Pancreas (tissue), 10 donors: ENCODE data around the gene NR3C2. TPM values are rescaled to one million over a fixed set of nuclear protein-coding genes. Genes with fewer than 3 reads are reported as not detected.

Experiments
- ATAC-seq, 4 donors: fragments of 200-7000 bp; cut with Tn5 transposase; one replicate each; pipeline versions ENCODE4 v1.8.0 to v1.9.1; 2020; ENCODE audit warnings: mild to moderate bottlenecking in 4 of 4, moderate library complexity in 4 of 4
- DNase-seq, 6 donors: peaks; one replicate each; pipeline ENCODE4 v3.0.0-alpha.2; 2020
- FAIRE-seq: peaks from 2 replicates; lab custom pipeline; 2012; peaks lifted over from hg19 to GRCh38; lab: Jason Lieb, UNC
- H3K27ac ChIP-seq, 4 donors: fragments of 200-600 bp; sonication (generic); 1 replicate in 3 of 4; 2 replicates in 1 of 4; pipeline versions ENCODE4 v1.5.0 to v1.8.0; 2020
- H3K27me3 ChIP-seq, 4 donors: fragments of 200-600 bp; one replicate each; pipeline ENCODE4 v1.8.0; 2021
- H3K36me3 ChIP-seq, 3 donors: fragments of 200-600 bp; sonication (generic) in 1 of 3; one replicate each; pipeline versions ENCODE4 v1.5.0 to v1.8.0; 2020 to 2021
- H3K4me1 ChIP-seq, 3 donors: fragments of 200-600 bp; one replicate each; pipeline ENCODE4 v1.8.0; 2021
- H3K4me3 ChIP-seq, 4 donors: fragments of 200-600 bp; sonication (generic) in 2 of 4; one replicate each; pipeline versions ENCODE4 v1.5.0 to v1.8.0; 2020 to 2021
- H3K9me3 ChIP-seq, 4 donors: fragments of 200-600 bp; one replicate each; pipeline ENCODE4 v1.8.0; 2021
- WGBS, 2 donors: extraction: QIAGEN DNeasy Blood & Tissue Kit; methylation state at CpG; one replicate each; pipeline ENCODE4 v1.1.7; 2013; 5-methylcytosine and 5-hydroxymethylcytosine counted together
- intact Hi-C, 3 donors: fragments of 100-400 bp; cut with DNase I; formaldehyde crosslinking; loops; one replicate each; pipeline versions ENCODE4 v1.11.1 to v1.14.2; 2022
- polyA plus RNA-seq, 2 donors: library from polyadenylated mRNA; stranded (reverse); fragments of 200-250 nt; gene quantifications; one replicate each; pipeline ENCODE4 v1.2.3, GENCODE V29; 2013
- total RNA-seq, 6 donors: library from RNA; stranded (reverse); fragmentation: NEBNext Ultra II Directional in 4 of 6; extraction: Animal tissue kit (Norgen Biotek cat#: 25700) in 4 of 6; gene quantifications; one replicate each; pipeline versions ENCODE4 v1.2.1 to v1.2.4, GENCODE V29; 2021 to 2023
- TF ChIP-seq, protein P1 (sequence below), 4 donors: fragments of 200-600 bp; sonication (generic) in 3 of 4; IDR thresholded peaks; one replicate each; pipeline versions ENCODE4 v1.5.0 to v1.8.0; 2021; ENCODE audit warnings: antibody characterized with exemption in 4 of 4
- donor health status: healthy with polysubstance abuse.
- donor health status: DM: no; HTN: no; CAD: no; lungs with moderate emphysema.
- donor health status: DM: no; HTN: no; CAD: no.
- donor health status: control.
- donor health status: control.
- donor health status: Bipolar disorder and iron deficiency.
- donor health status: DM: yes; HTN: yes; CAD: no.
- donor health status: DM: no; HTN: no; CAD: no.
- donor health status: DM: no; HTN: no; CAD: no.
- donor health status: DM: yes; HTN: yes; CAD: no.

NR3C2 gene
- total and polyA plus RNA-seq, 8 donors: 2.5 to 15.7 (median 12.5) TPM

DNA sequence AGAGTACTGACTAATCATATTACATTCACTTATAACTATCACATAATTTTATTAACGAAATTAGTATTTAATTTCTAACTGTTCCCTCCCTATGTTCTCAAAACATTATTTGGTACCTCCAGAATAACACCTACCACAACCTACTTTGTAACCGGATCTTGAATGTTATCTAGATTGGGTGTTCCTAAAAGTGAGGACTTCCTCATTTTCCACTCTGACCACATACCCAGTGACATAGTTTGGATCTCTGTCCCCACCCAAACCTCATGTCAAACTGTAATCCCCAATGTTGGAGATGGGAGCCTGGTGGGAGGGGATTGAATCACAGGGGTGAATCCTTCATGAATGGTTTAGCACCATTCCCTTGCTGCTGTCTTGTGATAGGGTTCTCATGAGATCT, 21.8 kb downstream of the NR3C2 start:
- H3K4me3 ChIP-seq: no peak overlapping the region
- TF ChIP-seq, protein P1, sequence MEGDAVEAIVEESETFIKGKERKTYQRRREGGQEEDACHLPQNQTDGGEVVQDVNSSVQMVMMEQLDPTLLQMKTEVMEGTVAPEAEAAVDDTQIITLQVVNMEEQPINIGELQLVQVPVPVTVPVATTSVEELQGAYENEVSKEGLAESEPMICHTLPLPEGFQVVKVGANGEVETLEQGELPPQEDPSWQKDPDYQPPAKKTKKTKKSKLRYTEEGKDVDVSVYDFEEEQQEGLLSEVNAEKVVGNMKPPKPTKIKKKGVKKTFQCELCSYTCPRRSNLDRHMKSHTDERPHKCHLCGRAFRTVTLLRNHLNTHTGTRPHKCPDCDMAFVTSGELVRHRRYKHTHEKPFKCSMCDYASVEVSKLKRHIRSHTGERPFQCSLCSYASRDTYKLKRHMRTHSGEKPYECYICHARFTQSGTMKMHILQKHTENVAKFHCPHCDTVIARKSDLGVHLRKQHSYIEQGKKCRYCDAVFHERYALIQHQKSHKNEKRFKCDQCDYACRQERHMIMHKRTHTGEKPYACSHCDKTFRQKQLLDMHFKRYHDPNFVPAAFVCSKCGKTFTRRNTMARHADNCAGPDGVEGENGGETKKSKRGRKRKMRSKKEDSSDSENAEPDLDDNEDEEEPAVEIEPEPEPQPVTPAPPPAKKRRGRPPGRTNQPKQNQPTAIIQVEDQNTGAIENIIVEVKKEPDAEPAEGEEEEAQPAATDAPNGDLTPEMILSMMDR (IDR thresholded peaks at IDR 0.05): no peak
- H3K36me3 ChIP-seq: no peaks in the 10 kb centered on the region
- intact Hi-C loops: no loop called here
- 46 to 69% methylated on average over 2 of the region's 2 CpGs for WGBS, 2 donors
- no peaks in the 10 kb centered on the region for H3K27me3 ChIP-seq
- H3K27ac ChIP-seq: no peak overlapping the region
- H3K9me3 ChIP-seq: no peaks in the 10 kb centered on the region
- peaks cover 6 to 20% (median 12%) of the 10 kb centered on the region in 3 donors for H3K4me1 ChIP-seq
- no peak for ATAC-seq
- DNase-seq: no peak
- no peak for FAIRE-seq

DNA sequence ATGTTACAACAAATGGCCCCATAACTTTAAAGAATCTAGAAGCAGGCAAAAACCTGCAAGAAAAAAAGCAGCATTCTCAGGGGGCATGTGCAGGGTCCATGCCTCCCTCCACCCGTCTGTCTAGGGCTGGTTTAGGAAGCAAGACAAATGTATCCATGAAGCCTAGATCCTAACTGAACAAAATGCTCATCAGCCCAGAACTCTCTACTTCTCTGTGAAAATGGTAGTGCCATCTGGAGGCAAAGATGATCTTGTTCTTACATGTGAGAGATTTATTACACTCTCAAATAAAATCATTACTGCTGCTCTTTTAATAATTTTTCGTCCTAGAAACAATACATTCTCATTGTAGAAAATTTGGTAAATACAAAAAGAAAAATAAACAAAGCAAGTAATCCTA, 26.7 kb downstream of the NR3C2 start:
- Histone ChIP-seq H3K4me1 (peaks cover 10 to 17% (median 16%) of the 10 kb centered on the region in 3 donors), H3K36me3 (no peaks in the 10 kb centered on the region), H3K4me3 (no peak overlapping the region), H3K27me3 (no peaks in the 10 kb centered on the region), H3K27ac (no peak overlapping the region), H3K9me3 (no peaks in the 10 kb centered on the region)
- TF ChIP-seq, protein P1 (IDR thresholded peaks at IDR 0.05): no peak
- DNase-seq (no peak), FAIRE-seq (no peak), ATAC-seq (peak in 3 of 4 donors; percentile 29 to 55 (median 48))
- intact Hi-C loops: no loop called here
- 83 to 85% methylated on average over 2 of the region's 2 CpGs for WGBS, 2 donors

DNA sequence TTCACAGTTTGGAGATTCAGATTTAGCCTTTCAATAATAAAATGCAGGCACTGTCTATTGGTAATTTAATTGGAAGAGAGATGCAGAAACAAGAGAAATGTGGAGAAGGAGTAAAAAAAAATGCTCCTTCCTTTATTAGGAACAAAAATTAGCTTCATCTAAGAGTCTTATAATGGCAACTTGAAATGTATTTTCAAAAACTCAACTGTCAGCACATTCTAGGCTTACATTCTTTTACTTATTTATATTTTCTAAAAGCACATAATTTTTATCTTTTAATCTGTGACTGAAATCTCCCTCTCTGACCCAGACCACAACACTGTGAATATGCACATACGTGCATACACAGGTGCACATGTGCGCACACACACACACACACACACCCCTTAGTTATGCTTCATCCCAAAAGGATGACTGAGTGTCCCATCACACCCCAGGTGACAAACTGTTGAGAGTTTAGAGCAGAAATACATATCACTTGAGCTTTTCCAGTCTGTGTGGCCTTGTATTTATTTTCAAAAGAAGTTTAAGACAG, 29.7 kb downstream of the NR3C2 start:
- Histone ChIP-seq H3K27ac (no peak overlapping the region), H3K4me1 (peaks cover 16 to 18% (median 17%) of the 10 kb centered on the region in 3 donors), H3K9me3 (no peaks in the 10 kb centered on the region), H3K36me3 (no peaks in the 10 kb centered on the region), H3K4me3 (no peak overlapping the region), H3K27me3 (no peaks in the 10 kb centered on the region)
- WGBS, 2 donors: 76 to 80% methylated on average over 2 of the region's 2 CpGs
- DNase-seq (no peak), FAIRE-seq (no peak), ATAC-seq (no peak)
- intact Hi-C loops: no loop called here
- TF ChIP-seq, protein P1 (IDR thresholded peaks at IDR 0.05): no peak

DNA sequence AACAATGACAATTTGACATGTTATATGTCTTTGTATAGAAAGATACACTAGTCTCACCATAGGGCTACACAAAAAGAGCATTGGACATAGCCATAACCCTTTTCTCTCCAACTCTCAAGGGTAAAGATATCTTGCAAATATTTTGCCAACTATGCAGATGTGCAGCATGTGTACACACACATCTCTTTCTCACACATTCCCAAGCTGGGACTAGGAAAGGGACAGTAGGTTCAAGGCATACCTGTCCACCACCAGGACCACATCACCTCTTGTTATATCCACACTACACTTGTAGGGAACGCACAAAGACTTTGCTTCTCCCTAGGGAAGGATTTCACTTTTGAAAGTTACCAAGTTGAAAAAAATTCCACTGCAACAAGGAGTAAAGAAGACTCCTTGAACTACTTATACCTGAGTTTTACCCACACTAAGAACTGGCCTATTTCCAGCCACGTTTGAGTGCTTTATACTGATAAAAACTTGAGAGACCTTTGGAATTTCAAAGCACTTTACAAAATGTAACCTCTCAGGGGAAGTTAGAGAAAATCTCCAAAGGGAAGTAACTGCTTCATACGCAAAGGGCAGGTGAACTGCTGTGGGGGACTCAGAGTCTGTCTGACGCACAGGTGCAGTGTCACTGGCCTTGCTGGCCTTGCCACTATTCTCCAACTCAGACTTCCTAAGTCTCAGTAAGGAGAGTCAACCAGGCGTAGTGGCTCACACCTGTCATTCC, 36.9 kb downstream of the NR3C2 start:
- FAIRE-seq: no peak
- peak overlapping the region; percentile 15 to 71 (median 30) for H3K27ac ChIP-seq

More for the DNA sequence above, 36.9 kb downstream of the NR3C2 start:
- H3K36me3 ChIP-seq: no peaks in the 10 kb centered on the region
- TF ChIP-seq, protein P1 (IDR thresholded peaks at IDR 0.05): no peak
- intact Hi-C loops: no loop called here
- H3K4me1 ChIP-seq: peaks cover 0 to 43% (median 41%) of the 10 kb centered on the region in 3 donors
- ATAC-seq (peak; percentile 80 to 88 (median 85)), DNase-seq (peak in 2 of 6 donors; percentile 13 to 17)
- H3K9me3 ChIP-seq: no peaks in the 10 kb centered on the region
- peak overlapping the region in 1 of 4 donors; percentile 10 for H3K4me3 ChIP-seq
- 35 to 40% methylated on average over 5 of the region's 5 CpGs for WGBS, 2 donors
- H3K27me3 ChIP-seq: no peaks in the 10 kb centered on the region
